Urothelium cell line (cell line): ENCODE results near the gene TRAPPC12.
A peak's percentile ranks its signal among the peaks of the same experiment; 100 is the strongest.
"Not testable (repeated sequence)": the region's sequence is repeated elsewhere in the genome, so short reads cannot be mapped to it uniquely, and the experiment has no call there.

Experiments
- DNase-seq: peaks from one replicate; pipeline ENCODE4 v3.0.0; 2011; ENCODE audit warnings: low spot score, mixed read lengths
- FAIRE-seq: peaks from 2 replicates; lab custom pipeline; 2011; peaks lifted over from hg19 to GRCh38; lab: Jason Lieb, UNC

Gene TRAPPC12

GRCh38 chr2:3368261-3368722, 11.2 kb upstream of the TRAPPC12 start:
- no peak for DNase-seq
- no peak for FAIRE-seq

DNA sequence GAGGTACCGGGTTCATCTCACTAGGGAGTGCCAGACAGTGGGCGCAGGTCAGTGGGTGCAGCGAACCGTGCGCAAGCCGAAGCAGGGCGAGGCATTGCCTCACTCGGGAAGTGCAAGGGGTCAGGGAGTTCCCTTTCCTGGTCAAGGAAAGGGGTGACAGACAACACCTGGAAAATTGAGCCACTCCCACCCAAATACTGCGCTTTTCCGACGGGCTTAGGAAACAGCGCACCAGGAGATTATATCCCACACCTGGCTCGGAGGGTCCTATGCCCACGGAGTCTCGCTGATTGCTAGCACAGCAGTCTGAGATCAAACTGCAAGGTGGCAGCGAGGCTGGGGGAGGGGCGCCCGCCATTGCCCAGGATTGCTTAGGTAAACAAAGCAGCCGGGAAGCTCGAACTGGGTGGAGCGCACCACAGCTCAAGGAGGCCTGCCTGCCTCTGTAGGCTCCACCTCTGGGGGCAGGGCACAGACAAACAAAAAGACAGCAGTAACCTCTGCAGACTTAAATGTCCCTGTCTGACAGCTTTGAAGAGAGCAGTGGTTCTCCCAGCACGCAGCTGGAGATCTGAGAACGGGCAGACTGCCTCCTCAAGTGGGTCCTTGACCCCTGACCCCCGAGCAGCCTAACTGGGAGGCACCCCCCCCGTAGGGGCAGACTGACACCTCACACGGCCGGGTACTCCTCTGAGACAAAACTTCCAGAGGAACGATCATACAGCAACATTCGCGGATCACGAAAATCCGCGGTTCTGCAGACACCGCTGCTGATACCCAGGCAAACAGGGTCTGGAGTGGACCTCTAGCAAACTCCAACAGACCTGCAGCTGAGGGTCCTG, 9.9 kb upstream of the TRAPPC12 start:
- not testable (repeated sequence) for DNase-seq, FAIRE-seq

GRCh38 chr2:3376821-3377220, 2.7 kb upstream of the TRAPPC12 start:
- no peak for FAIRE-seq

DNA sequence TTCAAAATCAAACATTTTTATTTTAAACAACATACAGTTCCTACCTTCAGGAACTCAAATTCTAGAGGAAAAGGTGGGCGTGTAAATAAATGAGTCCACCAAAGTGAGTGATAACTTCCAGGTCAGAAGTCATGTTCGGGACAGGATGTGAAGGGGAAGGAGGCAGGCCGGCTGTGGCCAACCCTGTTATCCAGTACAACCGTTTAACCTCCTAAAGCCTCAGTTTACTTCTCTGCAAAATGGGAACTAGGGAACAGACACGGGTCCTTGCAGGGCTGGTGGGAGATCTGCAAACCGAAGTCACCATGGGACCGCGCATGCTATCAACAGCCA, 2.2 kb upstream of the TRAPPC12 start:
- FAIRE-seq (no peak), DNase-seq (peak; percentile 42)

More at GRCh38 chr2:3376821-3377220, 2.7 kb upstream of the TRAPPC12 start:
- no peak for DNase-seq

GRCh38 chr2:3377612-3378432, 1.7 kb upstream of the TRAPPC12 start, which contains the start of gene EIPR1:
Gene EIPR1, minus strand, starts transcription at chr2:3377818. Its CDS starts 129 bp downstream, at chr2:3377689.
- FAIRE-seq (no peak), DNase-seq (peak; percentile 91)

DNA sequence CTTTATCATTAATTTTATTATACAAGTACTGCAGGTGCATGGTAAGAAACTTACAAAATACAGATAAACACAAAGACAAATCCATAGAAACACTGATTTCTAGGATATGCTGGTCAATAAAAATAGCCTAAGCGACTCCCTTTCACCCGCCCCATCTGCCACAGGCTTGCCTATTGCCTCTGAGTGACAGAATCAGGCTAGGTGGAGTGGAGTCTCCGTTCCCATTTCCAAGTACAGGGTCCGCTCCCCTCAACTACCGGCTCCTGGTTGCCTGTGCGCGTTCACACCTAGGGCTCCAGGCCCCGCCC, 201 bp upstream of the TRAPPC12 start:
- no peak for FAIRE-seq
- no peak for DNase-seq

DNA sequence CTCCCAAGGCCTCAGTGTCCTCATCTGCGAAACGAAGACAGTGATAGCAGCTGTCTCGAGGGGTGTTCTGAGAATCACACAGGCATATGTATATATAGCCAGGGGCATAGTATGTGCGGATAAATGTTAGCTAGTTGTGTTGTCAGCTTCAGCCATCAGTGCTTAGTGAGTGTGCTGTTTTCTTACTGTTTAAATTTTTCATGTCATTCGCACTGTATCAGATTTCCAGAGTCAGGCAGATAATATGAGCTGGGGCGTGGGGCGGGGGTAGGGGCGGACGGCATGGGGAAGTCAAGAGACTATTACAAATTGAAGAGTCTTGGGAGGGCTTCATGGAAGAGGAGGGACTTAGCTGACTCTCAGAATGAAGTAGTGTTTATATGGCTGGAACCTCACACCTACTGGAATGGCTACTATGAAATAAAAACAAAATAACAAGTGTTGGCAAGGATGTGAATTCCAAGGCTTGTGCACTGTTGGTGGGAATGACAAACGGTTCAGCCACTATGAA, 7.0 kb downstream of the TRAPPC12 start:
- DNase-seq = no peak
- no peak for FAIRE-seq

GRCh38 chr2:3387011-3387410, 7.5 kb downstream of the TRAPPC12 start:
- no peak for FAIRE-seq
- no peak for DNase-seq

- FAIRE-seq (no peak), DNase-seq (no peak)
Observed at GRCh38 chr2:3387644-3388411, 8.3 kb downstream of the TRAPPC12 start.

GRCh38 chr2:3388412-3388738, 8.9 kb downstream of the TRAPPC12 start:
- DNase-seq (no peak), FAIRE-seq (no peak)

DNA sequence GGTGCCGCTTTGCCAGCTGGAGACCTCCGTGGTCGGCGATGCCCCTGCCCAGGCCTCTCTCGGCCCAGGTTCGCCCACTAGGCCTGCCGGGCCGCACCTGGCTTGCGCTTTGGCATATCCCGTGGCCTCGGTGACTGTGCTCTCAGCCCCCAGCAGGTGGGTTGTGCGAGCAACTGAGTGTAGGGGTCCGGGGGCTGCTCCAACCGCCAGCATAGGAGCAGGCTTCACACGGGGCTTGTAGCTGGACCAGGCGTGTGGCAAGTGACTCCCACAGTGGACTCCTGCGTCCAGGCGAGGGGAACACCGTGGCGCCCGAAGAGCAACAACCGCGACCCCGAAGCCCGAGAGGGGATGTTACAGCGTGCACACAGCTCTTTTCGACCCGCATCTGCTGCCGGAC, 9.7 kb downstream of the TRAPPC12 start:
- DNase-seq (no peak), FAIRE-seq (no peak)

DNA sequence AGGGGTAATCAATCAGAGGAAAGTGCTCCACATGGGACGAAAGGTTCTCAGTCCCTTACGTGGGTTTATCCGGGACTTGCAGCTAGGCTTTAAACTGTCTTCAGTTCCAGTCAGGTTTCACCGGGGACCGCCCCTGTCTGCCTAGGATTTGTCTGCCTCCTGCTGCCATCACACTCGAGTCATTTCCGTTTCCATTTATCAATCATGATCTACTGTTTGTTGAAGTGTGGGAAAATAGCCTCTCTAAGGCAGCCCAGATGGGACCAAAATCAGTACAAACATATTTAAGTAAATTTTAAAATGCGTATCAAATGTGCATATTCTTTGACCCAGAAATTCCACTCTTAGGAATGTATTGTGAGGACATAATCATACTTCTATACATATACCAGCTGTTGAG, 10.5 kb downstream of the TRAPPC12 start:
- no peak for DNase-seq
- no peak for FAIRE-seq

DNA sequence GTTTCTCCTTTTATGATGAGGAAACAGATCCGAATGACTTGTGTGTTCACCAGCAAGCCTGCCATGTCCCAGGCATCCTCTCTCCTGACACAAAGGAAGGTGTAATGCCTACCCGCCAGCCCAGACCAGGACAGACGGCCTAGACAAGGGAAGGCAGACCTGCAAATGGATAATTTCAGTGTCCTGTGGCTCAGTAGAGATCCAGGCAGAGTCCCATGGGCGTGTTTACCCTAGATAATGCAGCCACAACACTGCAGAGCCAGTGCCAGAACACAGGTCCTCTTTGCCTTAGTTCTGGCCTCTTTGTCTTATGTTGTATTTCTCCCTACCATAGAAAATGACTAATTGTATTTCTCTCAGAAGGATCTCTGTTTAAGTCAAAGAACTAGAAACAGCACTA, 12.7 kb downstream of the TRAPPC12 start:
- no peak for FAIRE-seq
- DNase-seq = no peak

GRCh38 chr2:3396920-3397559, 17.5 kb downstream of the TRAPPC12 start:
- no peak for DNase-seq
- no peak for FAIRE-seq

- no peak for DNase-seq
- no peak for FAIRE-seq
Observed at GRCh38 chr2:3398857-3399256, 19.4 kb downstream of the TRAPPC12 start.

DNA sequence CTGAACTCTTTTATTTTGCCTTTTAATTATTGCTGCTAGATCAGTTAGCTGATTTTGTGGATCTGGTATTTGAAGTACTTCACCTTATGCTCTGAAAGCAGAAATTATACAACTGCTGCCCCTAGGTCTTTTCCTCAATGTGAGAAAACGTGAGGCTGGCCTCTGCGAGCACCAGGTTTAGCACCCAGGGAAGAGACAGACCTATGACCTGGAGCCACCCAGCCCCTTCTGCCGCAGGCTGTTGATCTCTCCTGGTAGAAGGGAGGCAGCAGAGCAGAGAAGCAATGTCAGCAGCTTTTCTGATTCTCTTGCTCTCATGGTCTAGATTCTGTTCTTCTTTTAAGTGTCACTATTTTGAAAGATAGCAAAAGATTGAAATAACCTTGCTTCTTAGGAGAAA, 19.9 kb downstream of the TRAPPC12 start:
- DNase-seq (no peak), FAIRE-seq (no peak)

DNA sequence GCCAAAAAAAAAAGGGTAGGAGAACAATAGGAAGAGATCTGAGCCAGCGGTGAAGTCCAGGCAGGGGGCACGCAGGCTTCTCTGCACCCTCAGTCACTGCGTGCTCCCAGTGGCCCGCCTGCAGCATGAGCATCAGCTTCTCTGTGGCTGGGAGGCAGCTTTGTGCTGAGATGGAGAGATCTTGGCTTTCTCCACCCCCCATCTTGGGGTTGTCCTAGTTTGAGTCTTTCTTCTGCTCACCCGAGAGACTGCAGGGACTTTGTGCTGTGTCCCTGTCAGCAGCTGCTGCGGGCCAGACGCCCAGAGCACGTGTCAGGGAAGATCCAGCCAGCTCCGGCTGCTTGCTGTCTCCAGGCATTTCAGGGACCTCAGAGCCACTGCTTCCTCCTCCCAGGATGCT, 20.3 kb downstream of the TRAPPC12 start:
- DNase-seq = no peak
- FAIRE-seq = no peak

DNA sequence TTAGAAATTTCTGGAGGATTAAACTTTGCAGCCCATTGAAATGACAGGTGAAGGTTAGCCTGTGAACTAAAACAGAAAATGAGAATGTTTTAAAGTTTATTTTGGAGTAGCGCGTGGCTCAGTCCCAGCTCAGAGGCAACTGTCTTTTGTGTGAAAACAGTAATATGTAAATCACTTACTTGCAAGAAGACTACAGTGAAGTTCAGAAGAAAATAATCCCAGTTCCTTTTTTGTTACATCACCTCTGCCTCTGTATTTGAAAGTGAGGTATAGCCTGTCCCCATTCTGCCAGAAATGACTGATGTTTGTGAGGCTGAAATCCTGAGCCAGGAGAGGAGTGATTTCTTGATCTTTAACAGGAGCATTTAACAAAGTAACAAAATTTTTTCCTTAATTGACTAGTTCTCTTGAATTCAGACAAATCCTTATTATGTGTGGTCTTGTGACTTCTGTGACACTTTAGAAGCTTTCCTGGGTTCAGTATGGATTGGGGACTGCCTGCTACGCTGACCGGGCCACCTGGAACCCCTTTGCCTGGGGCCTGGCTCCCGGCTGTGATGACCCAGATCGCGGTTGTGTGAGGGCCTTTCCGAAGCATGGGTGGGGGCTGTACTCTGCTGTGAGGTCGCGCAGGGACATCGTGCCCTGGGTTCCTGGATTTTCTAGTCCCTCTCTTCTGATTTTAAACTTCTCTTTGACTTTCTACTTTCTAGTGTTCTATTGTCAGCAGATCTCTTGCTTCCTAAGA, 24.3 kb downstream of the TRAPPC12 start:
- FAIRE-seq = no peak
- DNase-seq = no peak

- FAIRE-seq (no peak), DNase-seq (no peak)
Observed at GRCh38 chr2:3404349-3404894, 24.9 kb downstream of the TRAPPC12 start.

DNA sequence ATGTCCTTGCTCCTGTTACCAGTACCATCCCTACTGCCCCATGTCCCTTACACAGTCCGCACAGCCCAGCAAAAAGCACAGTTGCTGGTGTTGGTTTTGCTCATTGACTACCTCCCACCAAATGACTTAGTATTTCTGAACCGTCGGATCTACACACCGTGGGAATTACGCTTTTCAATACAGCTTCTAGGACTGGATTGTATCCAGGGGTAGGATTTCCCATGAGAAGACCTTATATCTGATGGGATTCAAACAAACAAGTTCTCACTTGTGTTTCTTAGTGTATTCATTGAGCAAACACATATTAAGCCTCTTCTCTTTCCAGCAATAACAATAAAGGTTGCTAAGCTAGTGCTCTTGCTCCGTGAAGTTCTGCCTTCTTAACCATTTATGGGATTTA, 25.8 kb downstream of the TRAPPC12 start:
- FAIRE-seq (no peak), DNase-seq (no peak)
